ENCODE data around the gene RPN2. TPM values are rescaled to one million over a fixed set of nuclear protein-coding genes. Genes with fewer than 3 reads are reported as not detected.
A peak's percentile ranks its signal among the peaks of the same experiment; 100 is the strongest.

The RPN2 gene
- total RNA-seq, 6 donors from 2014 or later = 55.5 to 193 (median 143) TPM

- peaks cover 17 to 61% (median 49%) of the 10 kb centered on the region in 4 donors for H3K36me3 ChIP-seq
Observed at GRCh38 chr20:37243076-37243936, 64.2 kb downstream of the RPN2 start.

GRCh38 chr20:37243937-37244571 lies 64.9 kb downstream of the RPN2 start:
- peaks cover 14 to 54% (median 43%) of the 10 kb centered on the region in 4 donors for H3K36me3 ChIP-seq
- H3K27me3 ChIP-seq = no peaks in the 10 kb centered on the region
- no peak overlapping the region for H3K4me3 ChIP-seq
- TF ChIP-seq CTCF (IDR thresholded peaks at IDR 0.05) (no peak), EP300 (IDR thresholded peaks at IDR 0.05) (no peak), POLR2A (IDR thresholded peaks at IDR 0.05) (no peak), POLR2AphosphoS5 (IDR thresholded peaks at IDR 0.05) (no peak)
- no peak for DNase-seq
- H3K4me1 ChIP-seq = no peaks in the 10 kb centered on the region
- H3K27ac ChIP-seq = no peak overlapping the region
- H3K9me3 ChIP-seq = no peaks in the 10 kb centered on the region
- 79 to 82% methylated on average over 8 of the region's 8 CpGs for WGBS, 2 donors
- ATAC-seq (ENCODE audit: low FRiP score in 2 of 2) = no peak

More at GRCh38 chr20:37243076-37243936, 64.2 kb downstream of the RPN2 start:
- Histone ChIP-seq H3K4me1 (peaks cover 0 to 5% (median 0%) of the 10 kb centered on the region in 4 donors), H3K27me3 (no peaks in the 10 kb centered on the region), H3K4me3 (no peak overlapping the region), H3K9me3 (no peaks in the 10 kb centered on the region), H3K27ac (no peak overlapping the region)
- DNase-seq (no peak), ATAC-seq (ENCODE audit: low FRiP score in 2 of 2) (peak in 1 of 2 donors; percentile 31)
- 90 to 94% methylated on average over 15 to 16 of the region's 16 CpGs for WGBS, 2 donors
- TF ChIP-seq POLR2A (IDR thresholded peaks at IDR 0.05) (no peak), POLR2AphosphoS5 (IDR thresholded peaks at IDR 0.05) (no peak)

GRCh38 chr20:37244572-37244957 lies 65.4 kb downstream of the RPN2 start:
- no peaks in the 10 kb centered on the region for H3K27me3 ChIP-seq
- H3K27ac ChIP-seq = no peak overlapping the region
- H3K4me3 ChIP-seq = no peak overlapping the region
- H3K36me3 ChIP-seq = peaks cover 14 to 49% (median 40%) of the 10 kb centered on the region in 4 donors
- H3K4me1 ChIP-seq = no peaks in the 10 kb centered on the region
- 79 to 82% methylated on average over 5 of the region's 5 CpGs for WGBS, 2 donors
- H3K9me3 ChIP-seq = no peaks in the 10 kb centered on the region
- ATAC-seq (ENCODE audit: low FRiP score in 2 of 2) = no peak
- no peak for DNase-seq
- TF ChIP-seq CTCF (IDR thresholded peaks at IDR 0.05) (no peak), EP300 (IDR thresholded peaks at IDR 0.05) (no peak), POLR2AphosphoS5 (IDR thresholded peaks at IDR 0.05) (no peak), POLR2A (IDR thresholded peaks at IDR 0.05) (no peak)

DNA sequence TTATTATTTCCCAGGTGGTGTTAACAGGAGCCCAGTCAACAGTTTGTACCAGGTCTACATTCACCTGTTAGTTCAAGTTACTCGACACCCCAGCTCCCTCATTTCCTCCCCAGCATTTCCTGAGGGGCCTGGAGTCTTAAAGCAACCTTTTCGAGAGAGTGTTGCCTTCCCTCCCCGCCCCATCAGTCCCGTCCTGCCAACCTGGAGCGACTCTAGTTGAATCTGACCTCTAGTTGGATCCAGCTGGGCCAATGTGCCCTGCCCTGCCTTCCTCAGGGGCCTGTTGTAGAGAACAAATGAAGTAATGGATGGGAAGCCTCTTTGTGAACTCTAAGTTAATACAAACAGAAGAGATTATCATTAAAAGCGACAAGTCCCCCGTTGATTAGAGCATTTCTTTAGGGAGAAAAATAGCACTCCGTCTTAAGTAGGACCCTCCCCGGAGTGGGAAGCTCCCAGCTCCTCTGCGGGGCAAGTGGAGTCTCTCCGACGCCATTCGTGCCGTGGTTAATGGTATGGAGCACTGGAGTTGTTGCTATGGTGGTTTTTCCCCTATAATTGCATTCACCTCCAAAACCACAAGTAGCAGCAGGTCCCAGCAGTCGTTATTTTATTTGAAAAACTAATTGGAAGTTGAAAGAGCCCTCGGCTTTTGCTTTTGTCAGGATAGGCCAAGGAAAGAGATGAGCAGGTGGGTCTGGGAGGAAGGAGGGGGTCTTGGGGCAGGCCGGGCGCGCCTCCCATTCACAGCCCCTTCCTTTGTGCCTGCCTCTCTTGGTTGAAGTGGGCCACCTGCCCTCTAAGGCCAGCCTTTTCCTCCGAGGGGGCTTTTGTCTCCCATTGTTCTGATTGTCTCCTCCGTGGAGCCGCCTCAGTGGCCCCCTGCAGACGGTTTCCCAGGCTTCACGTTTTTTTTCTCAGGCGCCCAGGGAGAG lies 66.4 kb downstream of the RPN2 start:
- ATAC-seq (ENCODE audit: low FRiP score in 2 of 2) (no peak), DNase-seq (no peak)
- 82 to 85% methylated on average over 25 of the region's 25 CpGs for WGBS, 2 donors

More for the DNA sequence above, 66.4 kb downstream of the RPN2 start:
- no peak overlapping the region for H3K4me3 ChIP-seq
- H3K9me3 ChIP-seq = no peaks in the 10 kb centered on the region
- peaks cover 14 to 40% (median 33%) of the 10 kb centered on the region in 4 donors for H3K36me3 ChIP-seq
- H3K27ac ChIP-seq = no peak overlapping the region
- H3K27me3 ChIP-seq = no peaks in the 10 kb centered on the region
- TF ChIP-seq CTCF (IDR thresholded peaks at IDR 0.05) = no peak
- no peaks in the 10 kb centered on the region for H3K4me1 ChIP-seq

Data from upper lobe of left lung (tissue), 6 donors.